ENCODE data around the gene PLEKHO2. TPM values are rescaled to one million over a fixed set of nuclear protein-coding genes. Genes with fewer than 3 reads are reported as not detected.

The PLEKHO2 gene
- total and polyA plus RNA-seq, 2 experiments from 2014 or later = 9.0 to 29.4 TPM

- peaks cover 25% of the 10 kb centered on the region for H3K36me3 Mint-ChIP-seq (ENCODE audit: low read depth)
- no peak overlapping the region for H3K4me3 Mint-ChIP-seq
- ATAC-seq = no peak
- no peaks in the 10 kb centered on the region for H3K9me2 ChIP-seq (ENCODE audit: insufficient read depth)
- H3K27ac Mint-ChIP-seq = no peak overlapping the region
- no peak overlapping the region for H3K4me3 ChIP-seq
- H3F3A ChIP-seq (replicated peaks; ENCODE audit: low read depth) = peaks cover 5% of the 10 kb centered on the region
- H3K27me3 Mint-ChIP-seq (ENCODE audit: insufficient read depth, low read depth, poor library complexity) = peaks cover 20% of the 10 kb centered on the region
- H3K4me2 ChIP-seq = 0 out of 2 replicates have a peak overlapping the region, but pooled peaks have one; percentile 67
- H3K27ac ChIP-seq (ENCODE audit: low read depth) = no peak overlapping the region
- no peaks in the 10 kb centered on the region for H3K79me2 ChIP-seq (replicated peaks; ENCODE audit: insufficient read depth)
- H3K4me1 Mint-ChIP-seq = peaks cover 13% of the 10 kb centered on the region
- TF ChIP-seq, protein P1, sequence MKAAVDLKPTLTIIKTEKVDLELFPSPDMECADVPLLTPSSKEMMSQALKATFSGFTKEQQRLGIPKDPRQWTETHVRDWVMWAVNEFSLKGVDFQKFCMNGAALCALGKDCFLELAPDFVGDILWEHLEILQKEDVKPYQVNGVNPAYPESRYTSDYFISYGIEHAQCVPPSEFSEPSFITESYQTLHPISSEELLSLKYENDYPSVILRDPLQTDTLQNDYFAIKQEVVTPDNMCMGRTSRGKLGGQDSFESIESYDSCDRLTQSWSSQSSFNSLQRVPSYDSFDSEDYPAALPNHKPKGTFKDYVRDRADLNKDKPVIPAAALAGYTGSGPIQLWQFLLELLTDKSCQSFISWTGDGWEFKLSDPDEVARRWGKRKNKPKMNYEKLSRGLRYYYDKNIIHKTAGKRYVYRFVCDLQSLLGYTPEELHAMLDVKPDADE (IDR thresholded peaks at IDR 0.05) = no peak
- no peak for TF ChIP-seq EZH2 (IDR thresholded peaks at IDR 0.05; ENCODE audit: low read depth, unreplicated experiment)
- no peak for TF ChIP-seq ZNF331 (CRISPR knock-in tag; IDR thresholded peaks at IDR 0.05; ENCODE audit: low read depth)
- no peak for TF ChIP-seq EZH2phosphoT487 (IDR thresholded peaks at IDR 0.05; ENCODE audit: unreplicated experiment)
- TF ChIP-seq JUNB (IDR thresholded peaks at IDR 0.05; ENCODE audit: unreplicated experiment) = no peak
- TF ChIP-seq NANOG (IDR thresholded peaks at IDR 0.05; ENCODE audit: borderline replicate concordance) = no peak
- TF ChIP-seq ZNF114 (CRISPR knock-in tag; IDR thresholded peaks at IDR 0.05) = no peak
- no peak for TF ChIP-seq REST (IDR thresholded peaks at IDR 0.05; ENCODE audit: unreplicated experiment)
- TF ChIP-seq CREB1 (CRISPR knock-in tag; IDR thresholded peaks at IDR 0.05; ENCODE audit: low read depth) = no peak
- no peak for TF ChIP-seq CTCF (conservative IDR thresholded peaks at IDR 0.05; ENCODE audit: low read depth in 2 of 2)
- no peak for TF ChIP-seq STAT1 (IDR thresholded peaks at IDR 0.05; ENCODE audit: unreplicated experiment)
- no peak for TF ChIP-seq POLR2AphosphoS5 (IDR thresholded peaks at IDR 0.05; ENCODE audit: low read depth)
- TF ChIP-seq, protein P2, sequence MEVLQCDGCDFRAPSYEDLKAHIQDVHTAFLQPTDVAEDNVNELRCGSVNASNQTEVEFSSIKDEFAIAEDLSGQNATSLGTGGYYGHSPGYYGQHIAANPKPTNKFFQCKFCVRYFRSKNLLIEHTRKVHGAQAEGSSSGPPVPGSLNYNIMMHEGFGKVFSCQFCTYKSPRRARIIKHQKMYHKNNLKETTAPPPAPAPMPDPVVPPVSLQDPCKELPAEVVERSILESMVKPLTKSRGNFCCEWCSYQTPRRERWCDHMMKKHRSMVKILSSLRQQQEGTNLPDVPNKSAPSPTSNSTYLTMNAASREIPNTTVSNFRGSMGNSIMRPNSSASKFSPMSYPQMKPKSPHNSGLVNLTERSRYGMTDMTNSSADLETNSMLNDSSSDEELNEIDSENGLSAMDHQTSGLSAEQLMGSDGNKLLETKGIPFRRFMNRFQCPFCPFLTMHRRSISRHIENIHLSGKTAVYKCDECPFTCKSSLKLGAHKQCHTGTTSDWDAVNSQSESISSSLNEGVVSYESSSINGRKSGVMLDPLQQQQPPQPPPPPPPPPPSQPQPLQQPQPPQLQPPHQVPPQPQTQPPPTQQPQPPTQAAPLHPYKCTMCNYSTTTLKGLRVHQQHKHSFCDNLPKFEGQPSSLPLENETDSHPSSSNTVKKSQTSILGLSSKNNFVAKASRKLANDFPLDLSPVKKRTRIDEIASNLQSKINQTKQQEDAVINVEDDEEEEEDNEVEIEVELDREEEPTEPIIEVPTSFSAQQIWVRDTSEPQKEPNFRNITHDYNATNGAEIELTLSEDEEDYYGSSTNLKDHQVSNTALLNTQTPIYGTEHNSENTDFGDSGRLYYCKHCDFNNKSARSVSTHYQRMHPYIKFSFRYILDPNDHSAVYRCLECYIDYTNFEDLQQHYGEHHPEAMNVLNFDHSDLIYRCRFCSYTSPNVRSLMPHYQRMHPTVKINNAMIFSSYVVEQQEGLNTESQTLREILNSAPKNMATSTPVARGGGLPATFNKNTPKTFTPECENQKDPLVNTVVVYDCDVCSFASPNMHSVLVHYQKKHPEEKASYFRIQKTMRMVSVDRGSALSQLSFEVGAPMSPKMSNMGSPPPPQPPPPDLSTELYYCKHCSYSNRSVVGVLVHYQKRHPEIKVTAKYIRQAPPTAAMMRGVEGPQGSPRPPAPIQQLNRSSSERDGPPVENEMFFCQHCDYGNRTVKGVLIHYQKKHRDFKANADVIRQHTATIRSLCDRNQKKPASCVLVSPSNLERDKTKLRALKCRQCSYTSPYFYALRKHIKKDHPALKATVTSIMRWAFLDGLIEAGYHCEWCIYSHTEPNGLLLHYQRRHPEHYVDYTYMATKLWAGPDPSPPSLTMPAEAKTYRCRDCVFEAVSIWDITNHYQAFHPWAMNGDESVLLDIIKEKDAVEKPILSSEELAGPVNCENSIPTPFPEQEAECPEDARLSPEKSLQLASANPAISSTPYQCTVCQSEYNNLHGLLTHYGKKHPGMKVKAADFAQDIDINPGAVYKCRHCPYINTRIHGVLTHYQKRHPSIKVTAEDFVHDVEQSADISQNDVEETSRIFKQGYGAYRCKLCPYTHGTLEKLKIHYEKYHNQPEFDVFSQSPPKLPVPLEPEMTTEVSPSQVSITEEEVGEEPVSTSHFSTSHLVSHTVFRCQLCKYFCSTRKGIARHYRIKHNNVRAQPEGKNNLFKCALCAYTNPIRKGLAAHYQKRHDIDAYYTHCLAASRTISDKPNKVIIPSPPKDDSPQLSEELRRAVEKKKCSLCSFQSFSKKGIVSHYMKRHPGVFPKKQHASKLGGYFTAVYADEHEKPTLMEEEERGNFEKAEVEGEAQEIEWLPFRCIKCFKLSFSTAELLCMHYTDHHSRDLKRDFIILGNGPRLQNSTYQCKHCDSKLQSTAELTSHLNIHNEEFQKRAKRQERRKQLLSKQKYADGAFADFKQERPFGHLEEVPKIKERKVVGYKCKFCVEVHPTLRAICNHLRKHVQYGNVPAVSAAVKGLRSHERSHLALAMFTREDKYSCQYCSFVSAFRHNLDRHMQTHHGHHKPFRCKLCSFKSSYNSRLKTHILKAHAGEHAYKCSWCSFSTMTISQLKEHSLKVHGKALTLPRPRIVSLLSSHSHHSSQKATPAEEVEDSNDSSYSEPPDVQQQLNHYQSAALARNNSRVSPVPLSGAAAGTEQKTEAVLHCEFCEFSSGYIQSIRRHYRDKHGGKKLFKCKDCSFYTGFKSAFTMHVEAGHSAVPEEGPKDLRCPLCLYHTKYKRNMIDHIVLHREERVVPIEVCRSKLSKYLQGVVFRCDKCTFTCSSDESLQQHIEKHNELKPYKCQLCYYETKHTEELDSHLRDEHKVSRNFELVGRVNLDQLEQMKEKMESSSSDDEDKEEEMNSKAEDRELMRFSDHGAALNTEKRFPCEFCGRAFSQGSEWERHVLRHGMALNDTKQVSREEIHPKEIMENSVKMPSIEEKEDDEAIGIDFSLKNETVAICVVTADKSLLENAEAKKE (CRISPR knock-in tag; IDR thresholded peaks at IDR 0.05) = no peak
- H4K20me1 ChIP-seq (replicated peaks; ENCODE audit: insufficient read depth) = no peaks in the 10 kb centered on the region
- peaks cover 40% of the 10 kb centered on the region for H3K9me3 Mint-ChIP-seq
- DNase-seq (ENCODE audit: low spot score) = no peak
- peaks cover 6% of the 10 kb centered on the region; the same call in 1 of the 2 replicates for H3K36me3 ChIP-seq (ENCODE audit: insufficient read depth)
- H3K4me1 ChIP-seq (ENCODE audit: insufficient read depth) = peaks cover 11% of the 10 kb centered on the region; the same call in 1 of the 2 replicates
- H2AFZ ChIP-seq = no peak overlapping the region
- H3K27me3 ChIP-seq (ENCODE audit: insufficient read depth) = no peaks in the 10 kb centered on the region
Observed at GRCh38 chr15:64903326-64903950, 61.7 kb downstream of the PLEKHO2 start.
